Right lobe of liver (tissue), 4 donors: ENCODE results near the gene TCEA3.

Experiments
- CTCF ChIP-seq, 4 donors: fragments of 200-600 bp in 3 of 4; fragments of 450-650 bp in 1 of 4; IDR thresholded peaks; one replicate each; pipeline versions ENCODE4 v1.5.1 to v1.8.0; 2016 to 2022; ENCODE audit warnings: antibody characterized with exemption in 4 of 4, mild to moderate bottlenecking in 2 of 4
- POLR2A ChIP-seq: fragments of 450-650 bp; IDR thresholded peaks from one replicate; pipeline ENCODE4 v1.6.1; 2017; ENCODE audit warnings: antibody characterized with exemption, mild to moderate bottlenecking
- donor health status: DM: no; HTN: no; CAD: no.
- donor health status: DM: no; HTN: no; CAD: no.
- donor health status: DM: no; HTN: yes; CAD: no.

GRCh38 chr1:23403355-23403734, 21.2 kb downstream of the TCEA3 start:
- TF ChIP-seq CTCF (IDR thresholded peaks at IDR 0.05) (no peak), POLR2A (no peak)
